ENCODE measurements around the gene CD93. TPM values are rescaled to one million over a fixed set of nuclear protein-coding genes. Genes with fewer than 3 reads are reported as not detected.

Gene CD93
- total RNA-seq, 1 donor from 2014 or later: not detected

DNA sequence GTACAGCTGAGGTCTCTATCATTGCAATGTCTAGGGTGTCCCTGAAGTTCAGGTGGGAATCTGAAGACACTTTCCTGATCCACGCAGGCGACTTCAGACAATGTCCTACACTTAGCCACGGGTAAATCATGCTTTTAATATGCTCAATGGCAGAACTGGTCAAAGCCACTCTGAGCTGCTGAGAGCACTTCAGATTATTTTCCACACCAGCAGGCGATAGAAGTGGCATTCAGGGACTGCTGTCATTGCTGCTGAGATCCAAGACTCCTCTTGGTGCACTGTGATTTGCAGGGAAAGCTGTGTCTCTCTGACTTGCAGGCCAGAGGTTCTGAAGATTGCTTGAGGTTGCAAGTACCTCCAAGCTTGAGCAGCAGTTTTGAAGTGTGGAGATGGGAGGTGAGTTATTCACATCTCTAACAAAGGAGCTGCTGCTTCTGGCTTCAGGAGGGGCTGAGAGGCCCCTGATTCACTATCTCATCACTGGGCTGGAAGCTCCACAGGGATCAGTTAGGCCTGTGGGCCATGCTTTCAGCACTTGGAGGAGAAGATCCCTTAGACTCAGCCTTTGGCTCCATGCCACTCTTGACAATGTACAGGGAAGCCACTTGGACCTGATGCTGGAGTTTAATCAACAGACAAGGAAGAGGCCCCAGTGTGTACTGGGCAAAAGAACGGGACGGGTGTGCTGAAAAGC, 53.9 kb downstream of the CD93 start:
- no peaks in the 10 kb centered on the region for H3K9me3 Mint-ChIP-seq
- Histone ChIP-seq H4K20me1 (ENCODE audit: low read depth) (no peaks in the 10 kb centered on the region), H3K79me2 (ENCODE audit: low read depth) (no peaks in the 10 kb centered on the region), H3K4me1 (no peaks in the 10 kb centered on the region), H3K27me3 (peaks cover 56% of the 10 kb centered on the region), H3K36me3 (no peaks in the 10 kb centered on the region), H3F3A (ENCODE audit: low read depth) (no peaks in the 10 kb centered on the region), H3K27ac (no peak overlapping the region), H3K4me3 (no peak overlapping the region), H3K9me3 (ENCODE audit: low read depth) (no peaks in the 10 kb centered on the region), H3K4me2 (no peak overlapping the region), H3K9ac (no peak overlapping the region), H2AFZ (replicated peaks) (no peak overlapping the region)
- peaks cover 2% of the 10 kb centered on the region for H3K36me3 Mint-ChIP-seq
- no peak overlapping the region for H3K4me3 Mint-ChIP-seq
- TF ChIP-seq, protein P1, sequence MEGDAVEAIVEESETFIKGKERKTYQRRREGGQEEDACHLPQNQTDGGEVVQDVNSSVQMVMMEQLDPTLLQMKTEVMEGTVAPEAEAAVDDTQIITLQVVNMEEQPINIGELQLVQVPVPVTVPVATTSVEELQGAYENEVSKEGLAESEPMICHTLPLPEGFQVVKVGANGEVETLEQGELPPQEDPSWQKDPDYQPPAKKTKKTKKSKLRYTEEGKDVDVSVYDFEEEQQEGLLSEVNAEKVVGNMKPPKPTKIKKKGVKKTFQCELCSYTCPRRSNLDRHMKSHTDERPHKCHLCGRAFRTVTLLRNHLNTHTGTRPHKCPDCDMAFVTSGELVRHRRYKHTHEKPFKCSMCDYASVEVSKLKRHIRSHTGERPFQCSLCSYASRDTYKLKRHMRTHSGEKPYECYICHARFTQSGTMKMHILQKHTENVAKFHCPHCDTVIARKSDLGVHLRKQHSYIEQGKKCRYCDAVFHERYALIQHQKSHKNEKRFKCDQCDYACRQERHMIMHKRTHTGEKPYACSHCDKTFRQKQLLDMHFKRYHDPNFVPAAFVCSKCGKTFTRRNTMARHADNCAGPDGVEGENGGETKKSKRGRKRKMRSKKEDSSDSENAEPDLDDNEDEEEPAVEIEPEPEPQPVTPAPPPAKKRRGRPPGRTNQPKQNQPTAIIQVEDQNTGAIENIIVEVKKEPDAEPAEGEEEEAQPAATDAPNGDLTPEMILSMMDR (IDR thresholded peaks at IDR 0.05): no peak
- TF ChIP-seq EZH2 (IDR thresholded peaks at IDR 0.05) (no peak), EZH2phosphoT487 (IDR thresholded peaks at IDR 0.05) (no peak)
- H3K27ac Mint-ChIP-seq: no peak overlapping the region
- H3K27me3 Mint-ChIP-seq (ENCODE audit: insufficient read depth, low read depth): peaks cover 27% of the 10 kb centered on the region
- no peak for DNase-seq (ENCODE audit: low spot score)
- H3K4me1 Mint-ChIP-seq: no peaks in the 10 kb centered on the region

- no peaks in the 10 kb centered on the region for H3K36me3 ChIP-seq
- no peak overlapping the region for H3K4me2 ChIP-seq
- H3K27ac ChIP-seq: no peak overlapping the region
- no peaks in the 10 kb centered on the region for H3K9me3 Mint-ChIP-seq
- no peaks in the 10 kb centered on the region for H3K4me1 ChIP-seq
- TF ChIP-seq, protein P1 (IDR thresholded peaks at IDR 0.05): no peak
- no peak for TF ChIP-seq EZH2phosphoT487 (IDR thresholded peaks at IDR 0.05)
- TF ChIP-seq EZH2 (IDR thresholded peaks at IDR 0.05): no peak
- H3K27me3 ChIP-seq: peaks cover 47% of the 10 kb centered on the region
- no peaks in the 10 kb centered on the region for H3K79me2 ChIP-seq (ENCODE audit: low read depth)
- no peak overlapping the region for H3K4me3 Mint-ChIP-seq
- no peak for DNase-seq (ENCODE audit: low spot score)
- H4K20me1 ChIP-seq (ENCODE audit: low read depth): no peaks in the 10 kb centered on the region
- H3K4me1 Mint-ChIP-seq: no peaks in the 10 kb centered on the region
- H3F3A ChIP-seq (ENCODE audit: low read depth): no peaks in the 10 kb centered on the region
- no peaks in the 10 kb centered on the region for H3K9me3 ChIP-seq (ENCODE audit: low read depth)
- peaks cover 20% of the 10 kb centered on the region for H3K27me3 Mint-ChIP-seq (ENCODE audit: insufficient read depth, low read depth)
- H3K36me3 Mint-ChIP-seq: no peaks in the 10 kb centered on the region
- H3K27ac Mint-ChIP-seq: no peak overlapping the region
- no peak overlapping the region for H2AFZ ChIP-seq (replicated peaks)
- no peak overlapping the region for H3K4me3 ChIP-seq
- no peak overlapping the region for H3K9ac ChIP-seq
Observed at GRCh38 chr20:23031346-23031745, 54.8 kb downstream of the CD93 start.

Other genes starting within 250 kb of the CD93 start
- not detected in 2 replicates for gene SSTR4, start 51.0 kb downstream of the CD93 start, total RNA-seq (ENCODE audit: low replicate concordance)
- gene THBD, start 36.7 kb downstream of the CD93 start, total RNA-seq (ENCODE audit: low replicate concordance): 0.06 and 0.15 TPM in 2 replicates